Thyroid gland (tissue), 4 donors: ENCODE results near the gene GSKIP. TPM values are rescaled to one million over a fixed set of nuclear protein-coding genes. Genes with fewer than 3 reads are reported as not detected.

Experiments used
- DNase-seq, 2 donors: peaks; one replicate each; pipeline ENCODE4 v3.0.0-alpha.2; 2019
- H3K27ac ChIP-seq, 3 donors: fragments of 200-600 bp; sonication (generic); 1 replicate in 2 of 3; 2 replicates in 1 of 3; pipeline ENCODE4 v1.5.1; 2016 to 2019; ENCODE audit warnings: mild to moderate bottlenecking in 1 of 3, moderate library complexity in 1 of 3
- H3K27me3 ChIP-seq: fragments of 200-600 bp; sonication (generic); one replicate; pipeline ENCODE4 v1.5.1; 2019
- H3K36me3 ChIP-seq, 2 donors: fragments of 200-600 bp; sonication (generic); one replicate each; pipeline ENCODE4 v1.5.1; 2016 to 2019
- H3K4me1 ChIP-seq, 2 donors: fragments of 200-600 bp; sonication (generic); one replicate each; pipeline ENCODE4 v1.5.1; 2017 to 2019
- H3K4me3 ChIP-seq, 3 donors: fragments of 200-600 bp; sonication (generic); replicated peaks in 1 of 3; 1 replicate in 2 of 3; 2 replicates in 1 of 3; pipeline ENCODE4 v1.5.1; 2016; ENCODE audit warnings: mild to moderate bottlenecking in 1 of 3
- H3K9me3 ChIP-seq: fragments of 200-600 bp; sonication (generic); one replicate; pipeline ENCODE4 v1.5.1; 2017
- POLR2A ChIP-seq, 2 donors: fragments of 450-650 bp; IDR thresholded peaks; one replicate each; pipeline ENCODE4 v1.6.1; 2017; ENCODE audit warnings: antibody characterized with exemption in 2 of 2, mild to moderate bottlenecking in 2 of 2, moderate library complexity in 1 of 2
- WGBS, 2 donors: methylation state at CpG; one replicate each; pipeline ENCODE4 v1.1.5; 2017; 5-methylcytosine and 5-hydroxymethylcytosine counted together
- intact Hi-C: fragments of 100-400 bp; cut with DNase I; formaldehyde crosslinking; loops from one replicate; pipeline ENCODE4 v1.15.1; 2023
- total RNA-seq, 4 donors: library from RNA; depleted of rRNA; stranded (reverse); fragments of >200 nt; gene quantifications; one replicate each; pipeline ENCODE4 v1.2.3, GENCODE V29; 2016
- TF ChIP-seq, protein P1 (sequence below), 6 experiments: fragments of 200-600 bp in 3 of 6; fragments of 450-650 bp in 3 of 6; sonication (generic) in 3 of 6; IDR thresholded peaks; one replicate each; pipeline ENCODE4 v1.5.1; 2016 to 2019; ENCODE audit warnings: antibody characterized with exemption in 6 of 6, mild to moderate bottlenecking in 2 of 6, inconsistent platforms in 1 of 6, moderate library complexity in 1 of 6

GSKIP gene
- total RNA-seq, 4 donors from 2014 or later = 15.2 to 22.3 (median 19.7) TPM

DNA sequence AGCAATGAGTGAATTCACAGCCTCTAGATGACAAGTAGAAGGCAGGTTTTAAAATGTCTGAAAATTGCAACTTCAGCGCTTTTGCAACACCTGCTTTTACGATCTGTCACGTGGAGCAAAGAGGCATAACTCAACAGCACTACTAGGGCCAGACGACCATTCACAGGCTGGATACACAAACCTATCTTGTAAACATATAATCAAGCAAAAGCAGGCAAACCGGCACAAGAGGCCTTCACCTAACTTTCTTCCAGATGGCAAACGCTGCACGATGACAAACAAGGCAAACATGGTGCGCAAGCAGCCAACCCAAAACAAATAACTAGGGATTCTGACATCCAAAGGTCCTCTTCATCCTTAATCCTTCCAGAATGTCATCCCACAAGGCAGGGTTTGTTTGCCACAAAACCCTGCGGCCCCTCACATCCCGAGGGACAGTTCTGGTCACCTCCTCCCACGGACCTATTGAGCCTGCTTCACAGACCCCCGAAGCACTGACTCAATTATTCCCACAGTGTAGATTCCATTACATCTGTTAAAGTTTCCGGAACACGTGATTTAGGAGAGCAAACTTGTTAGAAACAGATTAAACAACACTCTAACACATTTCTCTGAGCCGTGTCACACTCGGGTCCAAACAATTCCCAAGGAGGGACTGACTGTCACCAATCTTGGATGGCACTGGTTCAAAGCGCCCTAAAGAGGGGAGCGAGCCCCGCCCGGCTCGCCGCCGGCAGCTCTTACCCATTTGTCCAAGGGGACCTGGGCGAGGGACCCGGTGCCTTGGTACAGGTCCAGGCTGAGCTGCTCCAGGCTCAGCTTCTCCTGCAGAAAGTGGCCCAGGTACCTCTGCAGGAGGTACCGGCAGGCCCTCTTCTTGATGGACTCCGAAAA, 1.0 kb upstream of the GSKIP start:
- 0 to 1% methylated on average over 16 to 25 of the region's 27 CpGs for WGBS, 2 donors
- TF ChIP-seq POLR2A (IDR thresholded peaks at IDR 0.05) = peak in 1 of 2 donors; percentile 51
- TF ChIP-seq, protein P1, sequence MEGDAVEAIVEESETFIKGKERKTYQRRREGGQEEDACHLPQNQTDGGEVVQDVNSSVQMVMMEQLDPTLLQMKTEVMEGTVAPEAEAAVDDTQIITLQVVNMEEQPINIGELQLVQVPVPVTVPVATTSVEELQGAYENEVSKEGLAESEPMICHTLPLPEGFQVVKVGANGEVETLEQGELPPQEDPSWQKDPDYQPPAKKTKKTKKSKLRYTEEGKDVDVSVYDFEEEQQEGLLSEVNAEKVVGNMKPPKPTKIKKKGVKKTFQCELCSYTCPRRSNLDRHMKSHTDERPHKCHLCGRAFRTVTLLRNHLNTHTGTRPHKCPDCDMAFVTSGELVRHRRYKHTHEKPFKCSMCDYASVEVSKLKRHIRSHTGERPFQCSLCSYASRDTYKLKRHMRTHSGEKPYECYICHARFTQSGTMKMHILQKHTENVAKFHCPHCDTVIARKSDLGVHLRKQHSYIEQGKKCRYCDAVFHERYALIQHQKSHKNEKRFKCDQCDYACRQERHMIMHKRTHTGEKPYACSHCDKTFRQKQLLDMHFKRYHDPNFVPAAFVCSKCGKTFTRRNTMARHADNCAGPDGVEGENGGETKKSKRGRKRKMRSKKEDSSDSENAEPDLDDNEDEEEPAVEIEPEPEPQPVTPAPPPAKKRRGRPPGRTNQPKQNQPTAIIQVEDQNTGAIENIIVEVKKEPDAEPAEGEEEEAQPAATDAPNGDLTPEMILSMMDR (IDR thresholded peaks at IDR 0.05) = no peak
- DNase-seq = peak; percentile 50 to 54
- Histone ChIP-seq H3K4me1 (peaks cover 21% of the 10 kb centered on the region in 2 donors), H3K27me3 (no peaks in the 10 kb centered on the region), H3K27ac (peak overlapping the region; percentile 85 to 94 (median 91)), H3K36me3 (no peaks in the 10 kb centered on the region), H3K4me3 (peak overlapping the region; percentile 85 to 99 (median 93)), H3K9me3 (no peaks in the 10 kb centered on the region)
- intact Hi-C loops = no loop called here

DNA sequence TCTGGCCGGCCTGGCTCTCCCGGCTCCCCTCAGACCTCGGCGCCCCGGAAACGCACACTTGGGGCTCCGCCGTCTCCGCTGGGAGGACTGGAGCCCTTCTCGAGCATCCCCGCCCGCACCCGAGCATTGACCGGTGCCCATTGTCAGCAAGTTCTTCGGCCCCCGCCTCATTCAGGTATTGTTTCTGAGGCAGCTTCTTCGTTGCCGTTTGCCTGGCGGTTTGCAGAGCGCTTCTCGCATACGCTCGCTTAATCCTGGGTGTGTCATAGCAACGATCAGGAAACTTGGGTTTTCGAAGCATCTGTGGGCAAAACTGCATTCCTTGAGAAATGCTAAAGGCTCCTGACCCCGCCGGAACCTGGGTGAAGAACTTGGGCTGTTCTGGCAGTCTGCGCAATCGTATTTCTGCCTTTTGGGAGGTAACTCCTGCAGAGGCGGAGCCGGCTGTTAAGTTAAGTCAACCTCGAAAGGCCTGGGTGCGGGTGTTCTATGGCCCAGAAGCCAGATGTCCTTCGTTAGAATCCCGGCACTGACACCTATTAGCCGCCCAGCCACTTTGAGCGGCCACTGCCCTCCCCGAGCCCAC, 518 bp downstream of the GSKIP start:
- no peaks in the 10 kb centered on the region for H3K36me3 ChIP-seq
- intact Hi-C loops = no loop called here
- peak; percentile 71 to 72 for DNase-seq

DNA sequence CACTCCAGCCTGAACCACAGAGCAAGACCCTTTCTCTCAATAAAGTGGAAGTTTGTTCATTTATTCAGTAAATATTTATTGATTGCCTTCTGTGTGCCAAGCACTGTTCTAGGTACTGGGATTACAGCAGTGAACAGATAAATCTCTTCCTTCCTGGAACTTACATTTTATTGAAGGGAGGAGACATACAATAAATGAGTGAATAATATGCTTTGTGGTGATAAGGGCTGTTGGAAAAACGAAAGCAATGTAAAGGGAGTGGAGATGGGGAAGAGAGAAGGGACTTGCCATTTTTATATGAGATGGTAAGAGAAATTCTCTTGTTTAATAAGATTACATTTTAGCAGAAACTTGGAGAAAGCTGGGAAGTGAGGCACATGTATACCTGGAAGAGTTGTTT, 1.6 kb downstream of the GSKIP start:
- Histone ChIP-seq H3K27ac (no peak overlapping the region), H3K4me3 (no peak overlapping the region), H3K4me1 (peaks cover 21% of the 10 kb centered on the region in 2 donors), H3K27me3 (no peaks in the 10 kb centered on the region), H3K9me3 (no peaks in the 10 kb centered on the region), H3K36me3 (no peaks in the 10 kb centered on the region)
- intact Hi-C loops = no loop called here
- TF ChIP-seq POLR2A (IDR thresholded peaks at IDR 0.05) = no peak
- TF ChIP-seq, protein P1 (IDR thresholded peaks at IDR 0.05) = no peak
- 71 to 86% methylated on average over 1 of the region's 1 CpG for WGBS, 2 donors
- DNase-seq = no peak

More for the DNA sequence above, 518 bp downstream of the GSKIP start:
- TF ChIP-seq, protein P1 (IDR thresholded peaks at IDR 0.05) = no peak
- TF ChIP-seq POLR2A (IDR thresholded peaks at IDR 0.05) = peak in 1 of 2 donors; percentile 3
- H3K9me3 ChIP-seq = no peaks in the 10 kb centered on the region
- WGBS, 2 donors = 0 to 1% methylated on average over 26 to 35 of the region's 38 CpGs
- H3K27me3 ChIP-seq = no peaks in the 10 kb centered on the region
- peak overlapping the region in 2 of 3 donors; percentile 72 to 91 for H3K27ac ChIP-seq
- H3K4me3 ChIP-seq = peak overlapping the region; percentile 51 to 99 (median 85)
- peaks cover 21% of the 10 kb centered on the region in 2 donors for H3K4me1 ChIP-seq

DNA sequence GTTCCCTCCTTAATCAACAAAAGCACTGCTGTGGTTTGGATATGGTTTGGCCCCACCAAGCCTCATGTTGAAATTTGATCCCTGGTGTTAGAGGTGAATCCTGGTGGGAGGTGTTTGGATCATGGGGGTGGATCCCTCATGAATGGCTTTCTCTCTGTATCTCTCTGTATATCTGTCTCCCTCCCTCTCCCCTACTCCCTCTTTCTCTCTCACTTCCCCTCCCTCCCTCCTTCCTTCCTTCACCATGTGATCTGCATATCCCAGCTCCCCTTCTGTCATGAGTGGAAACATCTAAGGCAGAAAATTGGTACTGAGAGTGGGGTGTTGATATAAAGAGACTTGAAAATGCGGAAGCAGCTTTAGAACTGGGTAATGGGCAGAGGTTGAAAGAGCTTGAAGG, 5.2 kb downstream of the GSKIP start:
- H3K4me3 ChIP-seq = no peak overlapping the region
- H3K4me1 ChIP-seq = peaks cover 6 to 7% of the 10 kb centered on the region in 2 donors
- intact Hi-C loops = no loop called here
- H3K36me3 ChIP-seq = no peaks in the 10 kb centered on the region
- H3K27ac ChIP-seq = no peak overlapping the region
- no peak for DNase-seq
- TF ChIP-seq, protein P1 (IDR thresholded peaks at IDR 0.05) = no peak
- TF ChIP-seq POLR2A (IDR thresholded peaks at IDR 0.05) = no peak
- WGBS, 2 donors = 94 to 100% methylated on average over 1 of the region's 1 CpG
- no peaks in the 10 kb centered on the region for H3K27me3 ChIP-seq
- H3K9me3 ChIP-seq = no peaks in the 10 kb centered on the region

DNA sequence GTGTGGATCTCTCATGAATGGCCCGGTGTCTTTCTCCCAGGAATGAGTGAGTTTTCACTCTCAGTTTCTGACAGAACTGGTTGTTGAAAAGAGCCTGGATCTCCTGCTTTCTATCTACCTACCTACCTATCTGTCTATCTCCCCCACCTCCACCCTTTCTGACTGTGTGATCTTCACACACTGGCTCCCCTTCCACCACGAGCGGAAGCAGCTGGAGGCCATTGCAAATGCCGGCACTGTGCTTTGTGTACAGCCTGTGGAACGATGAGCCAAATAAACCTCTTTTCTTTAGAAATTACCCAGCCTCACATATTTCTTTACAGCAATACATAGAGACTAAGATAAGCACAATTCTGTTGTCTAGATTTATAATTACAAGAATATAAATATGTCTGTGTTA, 7.2 kb downstream of the GSKIP start:
- H3K4me3 ChIP-seq = no peak overlapping the region
- no peaks in the 10 kb centered on the region for H3K36me3 ChIP-seq
- WGBS, 2 donors = 94 to 95% methylated on average over 5 of the region's 5 CpGs
- no peak for TF ChIP-seq POLR2A (IDR thresholded peaks at IDR 0.05)
- TF ChIP-seq, protein P1 (IDR thresholded peaks at IDR 0.05) = no peak
- H3K27ac ChIP-seq = no peak overlapping the region
- no peaks in the 10 kb centered on the region for H3K4me1 ChIP-seq
- H3K9me3 ChIP-seq = no peaks in the 10 kb centered on the region
- intact Hi-C loops = no loop called here
- H3K27me3 ChIP-seq = no peaks in the 10 kb centered on the region
- DNase-seq = no peak
